IPS DF 6.9 (cell line): ENCODE results near the gene UVRAG.

Experiments used
- DNase-seq: peaks from one replicate; pipeline ENCODE4 v3.0.0-alpha.2; 2013; ENCODE audit warnings: low read depth, low spot score
- H3K27ac ChIP-seq: one replicate; pipeline ENCODE4 v1.5.1; 2013; ENCODE audit warnings: low read length, control low read depth
- H3K27me3 ChIP-seq: 2 replicates; pipeline ENCODE4 v1.6.1; 2013; ENCODE audit warnings: mild to moderate bottlenecking, low read length; ENCODE audit not compliant: control insufficient read depth, insufficient read depth
- H3K36me3 ChIP-seq: 2 replicates; pipeline ENCODE4 v1.6.1; 2013; ENCODE audit warnings: low read length; ENCODE audit not compliant: control insufficient read depth, insufficient read depth
- H3K4me1 ChIP-seq: 2 replicates; pipeline ENCODE4 v1.6.1; 2013; ENCODE audit warnings: low read length; ENCODE audit not compliant: control insufficient read depth, insufficient read depth
- H3K4me3 ChIP-seq: 2 replicates; pipeline ENCODE4 v1.5.1; 2013; ENCODE audit warnings: mild to moderate bottlenecking, low read length
- H3K9me3 ChIP-seq: 2 replicates; pipeline ENCODE4 v1.6.1; 2013; ENCODE audit warnings: low read length, inconsistent platforms; ENCODE audit not compliant: control insufficient read depth, insufficient read depth
- WGBS: extraction: QIAGEN DNeasy Blood & Tissue Kit; methylation state at CpG from one replicate; pipeline ENCODE4 v1.1.7; 2013; ENCODE audit warnings: mixed read lengths, missing lambda C conversion rate; ENCODE audit not compliant: insufficient read length, insufficient coverage; 5-methylcytosine and 5-hydroxymethylcytosine counted together

UVRAG gene

GRCh38 chr11:76033699-76034098 is 218.7 kb downstream of the UVRAG start:
- no peaks in the 10 kb centered on the region for H3K27me3 ChIP-seq
- H3K36me3 ChIP-seq: no peaks in the 10 kb centered on the region
- DNase-seq: no peak
- H3K9me3 ChIP-seq: no peaks in the 10 kb centered on the region
- H3K27ac ChIP-seq: no peak overlapping the region
- no peak overlapping the region for H3K4me3 ChIP-seq
- H3K4me1 ChIP-seq: peaks cover 2% of the 10 kb centered on the region; the same call in 1 of the 2 replicates

- no CpG with 5 or more reads among the region's 2 CpGs for WGBS
- Histone ChIP-seq H3K4me1 (peaks cover 2% of the 10 kb centered on the region; the same call in 1 of the 2 replicates), H3K9me3 (no peaks in the 10 kb centered on the region), H3K27me3 (no peaks in the 10 kb centered on the region), H3K27ac (no peak overlapping the region), H3K36me3 (no peaks in the 10 kb centered on the region), H3K4me3 (no peak overlapping the region)
- DNase-seq: no peak
Observed at GRCh38 chr11:76035020-76035419, 220.0 kb downstream of the UVRAG start.

- no peaks in the 10 kb centered on the region; the same call in 1 of the 2 replicates for H3K27me3 ChIP-seq
- no peak for DNase-seq
- no peak overlapping the region for H3K4me3 ChIP-seq
- H3K9me3 ChIP-seq: no peaks in the 10 kb centered on the region
- H3K4me1 ChIP-seq: no peaks in the 10 kb centered on the region
- no peak overlapping the region for H3K27ac ChIP-seq
- no peaks in the 10 kb centered on the region for H3K36me3 ChIP-seq
Observed at GRCh38 chr11:76038608-76039007, 223.6 kb downstream of the UVRAG start.

GRCh38 chr11:76041208-76041607 is 226.2 kb downstream of the UVRAG start:
- DNase-seq: no peak
- Histone ChIP-seq H3K9me3 (no peaks in the 10 kb centered on the region), H3K4me1 (0 out of 2 replicates have a peak, but pooled peaks cover 1% of the 10 kb centered on the region), H3K36me3 (no peaks in the 10 kb centered on the region), H3K27me3 (no peaks in the 10 kb centered on the region; the same call in 1 of the 2 replicates), H3K4me3 (no peak overlapping the region), H3K27ac (no peak overlapping the region)
- no CpG with 5 or more reads among the region's 3 CpGs for WGBS

- H3K4me3 ChIP-seq: no peak overlapping the region
- no peak for DNase-seq
- no peak overlapping the region for H3K27ac ChIP-seq
- no peaks in the 10 kb centered on the region; the same call in 1 of the 2 replicates for H3K9me3 ChIP-seq
- no peaks in the 10 kb centered on the region for H3K36me3 ChIP-seq
- H3K4me1 ChIP-seq: 0 out of 2 replicates have a peak, but pooled peaks cover 1% of the 10 kb centered on the region
- WGBS: no CpG with 5 or more reads among the region's 7 CpGs
- no peaks in the 10 kb centered on the region; the same call in 1 of the 2 replicates for H3K27me3 ChIP-seq
Observed at GRCh38 chr11:76044750-76045320, 229.8 kb downstream of the UVRAG start.

GRCh38 chr11:76047231-76047630 is 232.2 kb downstream of the UVRAG start:
- WGBS: no CpG with 5 or more reads among the region's 1 CpG

GRCh38 chr11:76047766-76048165 is 232.8 kb downstream of the UVRAG start:
- H3K4me1 ChIP-seq: 0 out of 2 replicates have a peak, but pooled peaks cover 3% of the 10 kb centered on the region
- H3K27me3 ChIP-seq: no peaks in the 10 kb centered on the region
- no peak overlapping the region for H3K4me3 ChIP-seq
- H3K27ac ChIP-seq: no peak overlapping the region
- no peaks in the 10 kb centered on the region; the same call in 1 of the 2 replicates for H3K9me3 ChIP-seq
- H3K36me3 ChIP-seq: 0 out of 2 replicates have a peak, but pooled peaks cover 3% of the 10 kb centered on the region
- DNase-seq: no peak

More at GRCh38 chr11:76047231-76047630, 232.2 kb downstream of the UVRAG start:
- DNase-seq: no peak
- Histone ChIP-seq H3K27ac (no peak overlapping the region), H3K4me1 (0 out of 2 replicates have a peak, but pooled peaks cover 3% of the 10 kb centered on the region), H3K4me3 (no peak overlapping the region), H3K36me3 (0 out of 2 replicates have a peak, but pooled peaks cover 1% of the 10 kb centered on the region), H3K9me3 (no peaks in the 10 kb centered on the region; the same call in 1 of the 2 replicates), H3K27me3 (no peaks in the 10 kb centered on the region; the same call in 1 of the 2 replicates)

GRCh38 chr11:76048763-76049162 is 233.8 kb downstream of the UVRAG start:
- WGBS: no CpG with 5 or more reads among the region's 5 CpGs
- no peak for DNase-seq
- no peak overlapping the region for H3K4me3 ChIP-seq
- 0 out of 2 replicates have a peak, but pooled peaks cover 3% of the 10 kb centered on the region for H3K4me1 ChIP-seq
- H3K27me3 ChIP-seq: no peaks in the 10 kb centered on the region
- 0 out of 2 replicates have a peak, but pooled peaks cover 3% of the 10 kb centered on the region for H3K36me3 ChIP-seq
- H3K9me3 ChIP-seq: no peaks in the 10 kb centered on the region; the same call in 1 of the 2 replicates
- H3K27ac ChIP-seq: no peak overlapping the region

GRCh38 chr11:76049511-76049910 is 234.5 kb downstream of the UVRAG start:
- H3K27ac ChIP-seq: no peak overlapping the region
- H3K4me3 ChIP-seq: no peak overlapping the region
- DNase-seq: no peak
- H3K36me3 ChIP-seq: 0 out of 2 replicates have a peak, but pooled peaks cover 3% of the 10 kb centered on the region
- no peaks in the 10 kb centered on the region for H3K27me3 ChIP-seq
- WGBS: no CpG with 5 or more reads among the region's 3 CpGs
- H3K9me3 ChIP-seq: no peaks in the 10 kb centered on the region; the same call in 1 of the 2 replicates
- 0 out of 2 replicates have a peak, but pooled peaks cover 2% of the 10 kb centered on the region for H3K4me1 ChIP-seq

- 0 out of 2 replicates have a peak, but pooled peaks cover 2% of the 10 kb centered on the region for H3K4me1 ChIP-seq
- no peaks in the 10 kb centered on the region for H3K27me3 ChIP-seq
- H3K27ac ChIP-seq: no peak overlapping the region
- H3K9me3 ChIP-seq: no peaks in the 10 kb centered on the region; the same call in 1 of the 2 replicates
- no peak overlapping the region for H3K4me3 ChIP-seq
- DNase-seq: no peak
- H3K36me3 ChIP-seq: 0 out of 2 replicates have a peak, but pooled peaks cover 3% of the 10 kb centered on the region
- no CpG with 5 or more reads among the region's 2 CpGs for WGBS
Observed at GRCh38 chr11:76051937-76052336, 236.9 kb downstream of the UVRAG start.

- Histone ChIP-seq H3K4me3 (no peak overlapping the region), H3K27ac (no peak overlapping the region), H3K9me3 (no peaks in the 10 kb centered on the region), H3K27me3 (no peaks in the 10 kb centered on the region), H3K4me1 (peaks cover 2% of the 10 kb centered on the region; the same call in 1 of the 2 replicates), H3K36me3 (peaks cover 3% of the 10 kb centered on the region; the same call in 1 of the 2 replicates)
- WGBS: no CpG with 5 or more reads among the region's 3 CpGs
- no peak for DNase-seq
Observed at GRCh38 chr11:76054330-76054729, 239.3 kb downstream of the UVRAG start.
